GM12874 (cell line): Measurements from ENCODE around the gene C1QTNF12.

Experiments
- CTCF ChIP-seq: IDR thresholded peaks from 2 replicates; pipeline ENCODE4 v1.5.1; 2011; ENCODE audit warnings: low read depth, mild to moderate bottlenecking, control low read depth, low read length, moderate library complexity; ENCODE audit not compliant: insufficient read depth

C1QTNF12 gene

GRCh38 chr1:1206376-1206965 lies 40.1 kb downstream of the C1QTNF12 start, which contains the start of gene TNFRSF18:
Gene TNFRSF18, minus strand, starts transcription at chr1:1206592. Its CDS starts 21 bp downstream, at chr1:1206571.
- TF ChIP-seq CTCF = no peak

GRCh38 chr1:1205769-1206375 lies 40.6 kb downstream of the C1QTNF12 start:
- no peak for TF ChIP-seq CTCF

GRCh38 chr1:1204998-1205768 lies 41.3 kb downstream of the C1QTNF12 start:
- TF ChIP-seq CTCF = no peak

GRCh38 chr1:1204425-1204920 lies 42.0 kb downstream of the C1QTNF12 start:
- TF ChIP-seq CTCF = no peak

GRCh38 chr1:1203561-1204424 lies 42.7 kb downstream of the C1QTNF12 start:
- no peak for TF ChIP-seq CTCF

GRCh38 chr1:1202831-1203560 lies 43.5 kb downstream of the C1QTNF12 start:
- no peak for TF ChIP-seq CTCF
